ENCODE results near the gene GMPS.
"Not testable (repeated sequence)": the region's sequence is repeated elsewhere in the genome, so short reads cannot be mapped to it uniquely, and the experiment has no call there.

GMPS gene

GRCh38 chr3:155870133-155870944, at the start of gene GMPS:
Gene GMPS (plus strand): TSS chr3:155870650. CDS start chr3:155870871, 221 bp downstream.
- peak; percentile 97 to 99 for DNase-seq

GRCh38 chr3:155828490-155829098, 41.9 kb upstream of the GMPS start:
- not testable (repeated sequence) for DNase-seq

GRCh38 chr3:155835341-155836071, 34.9 kb upstream of the GMPS start:
- DNase-seq = peak in 1 of 2 experiments; percentile 41

GRCh38 chr3:155843569-155843968, 26.9 kb upstream of the GMPS start:
- DNase-seq = no peak

GRCh38 chr3:155846119-155846518, 24.3 kb upstream of the GMPS start:
- DNase-seq = no peak

GRCh38 chr3:155847993-155848392, 22.5 kb upstream of the GMPS start:
- DNase-seq = no peak

- DNase-seq = not testable (repeated sequence)
These were observed 21.0 kb upstream of the GMPS start for GRCh38 chr3:155849404-155849803.

GRCh38 chr3:155852341-155852740, 18.1 kb upstream of the GMPS start:
- DNase-seq = no peak

- peak; percentile 38 to 50 for DNase-seq
These were observed 17.0 kb upstream of the GMPS start for GRCh38 chr3:155853214-155854140.

- DNase-seq = peak; percentile 100
These were observed 16.1 kb upstream of the GMPS start, which contains the start of gene SLC33A1 for GRCh38 chr3:155854141-155854940. Gene SLC33A1 (minus strand): TSS chr3:155854427. CDS start chr3:155853997, 430 bp downstream.

- no peak for DNase-seq
These were observed 10.6 kb upstream of the GMPS start for GRCh38 chr3:155859859-155860258.

GRCh38 chr3:155860424-155860823, 10.0 kb upstream of the GMPS start:
- not testable (repeated sequence) for DNase-seq

- no peak for DNase-seq
These were observed 8.8 kb upstream of the GMPS start for GRCh38 chr3:155861476-155862183.

- not testable (repeated sequence) for DNase-seq
These were observed 8.0 kb upstream of the GMPS start for GRCh38 chr3:155862290-155862982.

- DNase-seq = no peak
These were observed 7.2 kb upstream of the GMPS start for GRCh38 chr3:155863072-155863784.

- no peak for DNase-seq
These were observed 759 bp upstream of the GMPS start for GRCh38 chr3:155869691-155870090.

- DNase-seq = peak; percentile 37 to 45
These were observed 695 bp downstream of the GMPS start for GRCh38 chr3:155870945-155871745.

GRCh38 chr3:155871746-155872158, 1.3 kb downstream of the GMPS start:
- peak in 1 of 2 experiments; percentile 23 for DNase-seq

All from NCI-H2081 (cell line).